ENCODE data around the gene DDOST.

DDOST gene

DNA sequence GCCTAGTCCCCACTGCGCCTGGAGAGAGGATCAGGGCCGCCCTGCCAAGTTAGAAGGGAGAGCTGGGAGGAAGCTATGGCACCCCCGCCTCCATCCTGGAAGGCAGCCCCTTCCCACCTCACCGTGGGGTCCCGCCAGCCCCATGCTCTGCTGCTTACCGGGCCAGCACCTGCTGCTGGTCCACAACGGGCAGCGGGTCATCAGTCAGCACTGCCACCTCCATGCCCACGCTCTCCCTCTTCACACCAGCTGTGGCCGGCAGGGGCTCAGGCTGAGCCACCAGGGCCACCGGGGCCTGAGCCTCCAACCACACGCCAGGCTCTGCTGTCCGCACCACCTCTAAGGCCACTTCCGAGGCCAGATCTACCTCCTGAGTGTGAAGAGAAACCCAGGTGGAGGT is 23.5 kb upstream of the DDOST start:
- ChIA-PET CTCF (no interaction called here), POLR2A (ENCODE audit: low non-redundant PET) (no interaction called here)
- TF ChIP-seq, protein P1, sequence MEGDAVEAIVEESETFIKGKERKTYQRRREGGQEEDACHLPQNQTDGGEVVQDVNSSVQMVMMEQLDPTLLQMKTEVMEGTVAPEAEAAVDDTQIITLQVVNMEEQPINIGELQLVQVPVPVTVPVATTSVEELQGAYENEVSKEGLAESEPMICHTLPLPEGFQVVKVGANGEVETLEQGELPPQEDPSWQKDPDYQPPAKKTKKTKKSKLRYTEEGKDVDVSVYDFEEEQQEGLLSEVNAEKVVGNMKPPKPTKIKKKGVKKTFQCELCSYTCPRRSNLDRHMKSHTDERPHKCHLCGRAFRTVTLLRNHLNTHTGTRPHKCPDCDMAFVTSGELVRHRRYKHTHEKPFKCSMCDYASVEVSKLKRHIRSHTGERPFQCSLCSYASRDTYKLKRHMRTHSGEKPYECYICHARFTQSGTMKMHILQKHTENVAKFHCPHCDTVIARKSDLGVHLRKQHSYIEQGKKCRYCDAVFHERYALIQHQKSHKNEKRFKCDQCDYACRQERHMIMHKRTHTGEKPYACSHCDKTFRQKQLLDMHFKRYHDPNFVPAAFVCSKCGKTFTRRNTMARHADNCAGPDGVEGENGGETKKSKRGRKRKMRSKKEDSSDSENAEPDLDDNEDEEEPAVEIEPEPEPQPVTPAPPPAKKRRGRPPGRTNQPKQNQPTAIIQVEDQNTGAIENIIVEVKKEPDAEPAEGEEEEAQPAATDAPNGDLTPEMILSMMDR (conservative IDR thresholded peaks at IDR 0.05; ENCODE audit: low read depth): no peak
- no peak overlapping the region for H3K27ac ChIP-seq
- no peak for DNase-seq (ENCODE audit: low spot score)

GRCh38 chr1:20684050-20684620 is 23.0 kb upstream of the DDOST start:
- DNase-seq (ENCODE audit: low spot score): no peak
- TF ChIP-seq, protein P1 (conservative IDR thresholded peaks at IDR 0.05; ENCODE audit: low read depth): no peak
- H3K27ac ChIP-seq: no peak overlapping the region
- ChIA-PET CTCF (no interaction called here), POLR2A (ENCODE audit: low non-redundant PET) (no interaction called here)

- TF ChIP-seq, protein P1 (conservative IDR thresholded peaks at IDR 0.05; ENCODE audit: low read depth): no peak
- DNase-seq (ENCODE audit: low spot score): no peak
- no peak overlapping the region for H3K27ac ChIP-seq
- POLR2A ChIA-PET (ENCODE audit: low non-redundant PET): no interaction called here
- CTCF ChIA-PET: no interaction called here
Measured at GRCh38 chr1:20683614-20684013, 22.4 kb upstream of the DDOST start.

DNA sequence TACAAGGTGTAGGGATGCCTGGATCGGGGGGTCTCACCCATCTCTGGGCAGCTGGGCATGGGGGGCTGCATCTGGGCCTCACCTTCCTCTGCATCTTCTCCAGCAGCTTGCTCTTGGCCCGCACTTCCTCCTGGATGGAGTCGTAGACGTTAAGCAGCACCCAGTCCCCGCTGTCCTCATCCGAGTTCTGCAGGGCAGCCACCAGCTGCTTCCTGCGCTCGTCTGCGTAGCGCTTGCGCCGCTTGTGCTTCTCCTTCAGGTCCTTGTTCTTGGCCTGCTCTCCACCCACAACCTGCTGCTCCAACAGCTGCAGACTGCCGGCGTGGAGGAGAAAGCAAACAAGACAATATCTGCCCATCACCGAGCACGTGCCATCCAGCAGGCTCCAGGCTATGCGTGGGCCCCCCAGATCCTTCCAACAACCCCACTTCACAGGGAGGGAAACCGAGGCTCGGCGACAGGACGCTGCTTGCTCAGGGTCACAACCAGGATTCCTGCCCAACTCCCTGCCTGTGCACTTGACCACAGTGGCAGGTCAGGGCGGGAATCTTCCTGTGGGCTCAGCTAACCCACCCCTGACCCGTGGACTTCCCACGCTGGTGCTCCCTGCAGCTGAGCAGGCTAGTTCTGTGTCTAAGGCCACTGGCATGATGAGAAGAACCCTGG is 21.5 kb upstream of the DDOST start:
- H3K27ac ChIP-seq: no peak overlapping the region
- DNase-seq (ENCODE audit: low spot score): no peak
- ChIA-PET POLR2A (ENCODE audit: low non-redundant PET) (no interaction called here), CTCF (no interaction called here)
- TF ChIP-seq, protein P1 (conservative IDR thresholded peaks at IDR 0.05; ENCODE audit: low read depth): no peak

GRCh38 chr1:20681999-20682398 is 20.8 kb upstream of the DDOST start:
- DNase-seq (ENCODE audit: low spot score): no peak
- ChIA-PET POLR2A (ENCODE audit: low non-redundant PET) (no interaction called here), CTCF (no interaction called here)
- TF ChIP-seq, protein P1 (conservative IDR thresholded peaks at IDR 0.05; ENCODE audit: low read depth): no peak
- H3K27ac ChIP-seq: no peak overlapping the region

DNA sequence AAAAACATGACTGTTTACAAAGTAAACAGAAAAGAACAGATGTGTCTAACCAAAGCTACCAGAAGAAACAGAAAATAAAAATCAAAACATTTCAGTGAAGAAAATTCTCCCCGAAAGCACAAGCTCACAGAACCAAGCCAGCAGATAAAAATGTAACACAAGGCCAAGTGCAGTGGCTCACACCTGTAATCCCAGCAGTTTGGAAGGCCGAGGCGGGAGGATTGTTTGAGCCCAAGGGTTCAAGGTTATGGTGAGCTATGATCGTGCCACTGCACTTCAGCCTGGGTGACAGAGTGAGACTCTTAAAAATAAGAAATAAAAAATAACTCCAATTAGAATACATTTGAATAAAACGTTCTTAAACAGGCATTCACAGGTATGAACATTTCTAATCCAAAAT is 19.1 kb upstream of the DDOST start:
- ChIA-PET CTCF (no interaction called here), POLR2A (ENCODE audit: low non-redundant PET) (no interaction called here)
- TF ChIP-seq, protein P1 (conservative IDR thresholded peaks at IDR 0.05; ENCODE audit: low read depth): no peak
- H3K27ac ChIP-seq: no peak overlapping the region
- DNase-seq (ENCODE audit: low spot score): no peak
